GM12878 (cell line): ENCODE measurements around the gene CACNA2D1. TPM values are rescaled to one million over a fixed set of nuclear protein-coding genes. Genes with fewer than 3 reads are reported as not detected.

Experiments
- ATAC-seq: fragments of 200-7000 bp; cut with Tn5 transposase; 3 replicates; pipeline ENCODE4 v1.9.1; 2020; ENCODE audit warnings: mild to moderate bottlenecking, moderate library complexity
- BruUV-seq: library from RNA; stranded (reverse); fragments of 400-500 nt; replicated peaks from 2 replicates; lab custom pipeline; 2021; lab: Mats Ljungman, UMichigan
- CTCF ChIA-PET: fragments of 300-600 bp; sonication (Branson Sonifier 250); formaldehyde crosslinking; extraction: SDS; loops from one replicate; lab custom pipeline; 2021; ENCODE audit warnings: inconsistent platforms; lab: Yijun Ruan, JAX
- POLR2A ChIA-PET: fragments of 350-600 bp; formaldehyde crosslinking; extraction: SDS; loops from one replicate; lab custom pipeline; 2021; ENCODE audit warnings: inconsistent platforms; lab: Charles Lee
- RAD21 ChIA-PET: fragments of 300-600 bp; sonication (Branson Sonifier 250); formaldehyde crosslinking; loops from one replicate; lab custom pipeline; 2023; ENCODE audit warnings: antibody characterized with exemption; ENCODE audit not compliant: unreplicated experiment; lab: Charles Lee
- SMC1A ChIA-PET: fragments of 300-600 bp; sonication (Branson Sonifier 250); formaldehyde crosslinking; loops from one replicate; lab custom pipeline; 2023; ENCODE audit not compliant: unreplicated experiment, uncharacterized antibody; lab: Charles Lee
- DNase-seq: peaks from one replicate; pipeline ENCODE4 v3.0.0-alpha.2; 2011; ENCODE audit warnings: low read depth, low spot score
- FAIRE-seq: peaks from 3 replicates; lab custom pipeline; 2011; peaks lifted over from hg19 to GRCh38; lab: Jason Lieb, UNC
- H2AFZ ChIP-seq: 2 replicates; pipeline ENCODE4 v1.6.0; 2011; ENCODE audit warnings: low read depth, low read length, control low read depth; ENCODE audit not compliant: control insufficient read depth
- H3K27ac ChIP-seq: 2 replicates; pipeline ENCODE4 v1.5.1; 2011; ENCODE audit warnings: control low read depth; ENCODE audit not compliant: control insufficient read depth, insufficient read depth
- H3K27me3 ChIP-seq, 2 experiments: replicated peaks in 1 of 2; 2 replicates each; pipeline versions ENCODE4 v1.6.0 to v1.6.1; 2011; ENCODE audit warnings: low read length in 1 of 2; ENCODE audit not compliant: control insufficient read depth in 2 of 2, insufficient read depth in 2 of 2
- H3K36me3 ChIP-seq, 2 experiments: 2 replicates each; pipeline ENCODE4 v1.5.1; 2011; ENCODE audit warnings: low read length in 1 of 2; ENCODE audit not compliant: control insufficient read depth in 2 of 2, insufficient read depth in 2 of 2
- H3K4me1 ChIP-seq: 2 replicates; pipeline ENCODE4 v1.6.1; 2011; ENCODE audit warnings: mild to moderate bottlenecking, low read length, moderate library complexity, mixed read lengths; ENCODE audit not compliant: control insufficient read depth, insufficient read depth
- H3K4me2 ChIP-seq: 2 replicates; pipeline ENCODE4 v1.6.0; 2011; ENCODE audit warnings: control low read depth; ENCODE audit not compliant: control insufficient read depth, insufficient read depth
- H3K4me3 ChIP-seq: fragments of 200-600 bp; sonication (generic); 2 replicates; pipeline ENCODE4 v1.5.1; 2016
- H3K79me2 ChIP-seq: 2 replicates; pipeline ENCODE4 v1.6.0; 2011; ENCODE audit warnings: low read length; ENCODE audit not compliant: control insufficient read depth, insufficient read depth
- H3K9ac ChIP-seq: 2 replicates; pipeline ENCODE4 v1.8.0; 2011; ENCODE audit warnings: low read length, control low read depth, mixed read lengths; ENCODE audit not compliant: control insufficient read depth, insufficient read depth
- H3K9me3 ChIP-seq: replicated peaks from 3 replicates; pipeline ENCODE4 v1.5.1; 2011; ENCODE audit warnings: mild to moderate bottlenecking, low read length; ENCODE audit not compliant: control insufficient read depth, insufficient read depth
- H4K20me1 ChIP-seq: 2 replicates; pipeline ENCODE4 v1.6.0; 2011; ENCODE audit not compliant: control insufficient read depth, insufficient read depth
- BCL11A ChIP-seq: IDR thresholded peaks from 2 replicates; pipeline ENCODE4 v1.6.1; 2011; ENCODE audit warnings: low read depth, low read length
- EP300 ChIP-seq, 2 experiments: fragments of 150-350 bp in 1 of 2; IDR thresholded peaks; 2 replicates each; pipeline ENCODE4 v1.6.1; 2011 to 2012; ENCODE audit warnings: low read depth in 2 of 2, low read length in 2 of 2, borderline replicate concordance in 1 of 2, improper control_type of control experiment in 1 of 2, inconsistent platforms in 1 of 2; ENCODE audit not compliant: control insufficient read depth in 1 of 2
- ETV6 ChIP-seq, 2 experiments: fragments of 450-650 bp in 1 of 2; IDR thresholded peaks in 1 of 2; conservative IDR thresholded peaks in 1 of 2; 2 replicates each; pipeline ENCODE4 v1.6.1; 2014; ENCODE audit warnings: antibody characterized with exemption in 1 of 2, borderline replicate concordance in 1 of 2, low read depth in 1 of 2, mild to moderate bottlenecking in 1 of 2, moderate library complexity in 1 of 2
- FOXK2 ChIP-seq: fragments of 450-650 bp; IDR thresholded peaks from 2 replicates; pipeline ENCODE4 v1.6.1; 2017; ENCODE audit warnings: mild to moderate bottlenecking, moderate library complexity
- FOXM1 ChIP-seq: IDR thresholded peaks from 2 replicates; pipeline ENCODE4 v1.6.1; 2012; ENCODE audit warnings: low read depth, mild to moderate bottlenecking, inconsistent platforms, low read length, moderate library complexity
- IRF4 ChIP-seq: IDR thresholded peaks from 2 replicates; pipeline ENCODE4 v1.6.1; 2011; ENCODE audit warnings: low read depth, low read length
- POLR2AphosphoS5 ChIP-seq: IDR thresholded peaks from 2 replicates; pipeline ENCODE4 v1.6.1; 2011; ENCODE audit warnings: mild to moderate bottlenecking, low read length, inconsistent platforms
- SIN3A ChIP-seq: IDR thresholded peaks from 2 replicates; pipeline ENCODE4 v1.6.1; 2012; ENCODE audit warnings: low read depth, low read length, improper control_type of control experiment
- SREBF2 ChIP-seq: IDR thresholded peaks from 2 replicates; pipeline ENCODE4 v1.6.1; 2012; ENCODE audit warnings: mild to moderate bottlenecking, low read length
- STAT1 ChIP-seq: fragments of 450-650 bp; conservative IDR thresholded peaks from 2 replicates; pipeline ENCODE4 v1.6.1; 2014; ENCODE audit warnings: antibody characterized with exemption, mild to moderate bottlenecking
- YBX1 ChIP-seq: fragments of 450-650 bp; IDR thresholded peaks from 2 replicates; pipeline ENCODE4 v1.6.1; 2016; ENCODE audit warnings: antibody characterized with exemption
- ZNF622 ChIP-seq: fragments of 450-650 bp; IDR thresholded peaks from 2 replicates; pipeline ENCODE4 v1.6.1; 2017; ENCODE audit warnings: mild to moderate bottlenecking, inconsistent platforms
- WGBS: methylation state at CpG from one replicate; pipeline ENCODE4 v1.1.6; 2016; ENCODE audit warnings: low lambda C conversion rate; ENCODE audit not compliant: insufficient replicate concordance, insufficient coverage; ENCODE audit errors: missing lambda C conversion rate; 5-methylcytosine and 5-hydroxymethylcytosine counted together
- in situ Hi-C: fragments of 300-500 bp; cut with MboI; formaldehyde crosslinking; loops from 9 replicates; pipeline ENCODE4 v1.14.3; 2018; ENCODE audit warnings: mixed read lengths
- intact Hi-C: fragments of 100-400 bp; cut with micrococcal nuclease; formaldehyde crosslinking; loops from one replicate; pipeline ENCODE4 v1.14.2; 2022; ENCODE audit not compliant: unreplicated experiment
- polyA plus RNA-seq, 11 experiments: library from polyadenylated mRNA; depleted of rRNA in 4 of 11; unstranded in 6 of 11; stranded (reverse) in 5 of 11; fragments of >200 nt; fragmentation: Nextera tagmentation in 4 of 11; fragmentation: Illumina TruSeq in 1 of 11; extraction: Ambion mirVana in 4 of 11; extraction: Trizol in 1 of 11; gene quantifications; 1 replicate in 1 of 11; 2 replicates in 10 of 11; pipeline versions ENCODE4 v1.2.1 to v1.2.3, GENCODE V29; 2011 to 2016; ENCODE audit warnings: inconsistent platforms in 2 of 11, missing spikeins in 2 of 11, low read depth in 1 of 11
- total RNA-seq, 4 experiments: library from RNA; depleted of rRNA in 3 of 4; stranded (reverse); fragments of >200 nt in 3 of 4; fragmentation: Illumina TruSeq in 1 of 4; extraction: Trizol in 1 of 4; gene quantifications; 2 replicates each; pipeline versions ENCODE4 v1.2.1 to v1.2.3, GENCODE V29; 2013 to 2021
- TF ChIP-seq, protein P1 (sequence below): fragments of 450-650 bp; IDR thresholded peaks from 2 replicates; pipeline ENCODE4 v1.6.1; 2017; ENCODE audit warnings: borderline replicate concordance
- TF ChIP-seq, protein P2 (sequence below): fragments of 450-650 bp; IDR thresholded peaks from 2 replicates; pipeline ENCODE4 v1.6.1; 2017; ENCODE audit warnings: antibody characterized with exemption, mild to moderate bottlenecking, moderate library complexity
- TF ChIP-seq, protein P3 (sequence below): fragments of 450-650 bp; IDR thresholded peaks from 2 replicates; pipeline ENCODE4 v1.6.1; 2014; ENCODE audit warnings: mild to moderate bottlenecking
- TF ChIP-seq, protein P4 (sequence below): fragments of 450-650 bp; IDR thresholded peaks from 2 replicates; pipeline ENCODE4 v1.6.1; 2017; ENCODE audit warnings: mild to moderate bottlenecking, low read depth, inconsistent platforms; ENCODE audit not compliant: poor library complexity, severe bottlenecking

The CACNA2D1 gene
- total and polyA plus RNA-seq, 10 of the 15 experiments (the other 5 are each of a cell fraction or from before 2014, with no cell fraction given), result 0.14 to 14.8 (median 0.97) TPM

DNA sequence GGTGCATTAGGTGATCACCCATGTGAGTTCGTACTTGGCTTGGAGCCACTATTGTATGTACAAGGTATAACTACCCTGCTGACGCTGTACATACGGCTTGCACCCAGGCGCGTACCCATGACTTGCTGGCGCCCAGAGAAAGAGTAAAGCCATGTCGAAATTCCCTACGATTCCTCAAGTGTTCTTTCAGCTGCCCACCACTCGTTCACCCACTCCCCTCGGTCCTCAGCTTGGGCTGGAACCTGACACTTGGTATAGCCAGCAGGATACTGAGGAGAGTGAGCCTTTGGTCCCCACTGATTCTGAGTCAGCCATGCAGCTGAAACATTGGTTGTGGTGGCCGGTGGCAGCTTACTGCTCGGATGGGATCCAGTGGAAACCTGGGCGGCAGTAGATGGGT is 241.5 kb downstream of the CACNA2D1 start (continued):
- TF ChIP-seq, protein P1, sequence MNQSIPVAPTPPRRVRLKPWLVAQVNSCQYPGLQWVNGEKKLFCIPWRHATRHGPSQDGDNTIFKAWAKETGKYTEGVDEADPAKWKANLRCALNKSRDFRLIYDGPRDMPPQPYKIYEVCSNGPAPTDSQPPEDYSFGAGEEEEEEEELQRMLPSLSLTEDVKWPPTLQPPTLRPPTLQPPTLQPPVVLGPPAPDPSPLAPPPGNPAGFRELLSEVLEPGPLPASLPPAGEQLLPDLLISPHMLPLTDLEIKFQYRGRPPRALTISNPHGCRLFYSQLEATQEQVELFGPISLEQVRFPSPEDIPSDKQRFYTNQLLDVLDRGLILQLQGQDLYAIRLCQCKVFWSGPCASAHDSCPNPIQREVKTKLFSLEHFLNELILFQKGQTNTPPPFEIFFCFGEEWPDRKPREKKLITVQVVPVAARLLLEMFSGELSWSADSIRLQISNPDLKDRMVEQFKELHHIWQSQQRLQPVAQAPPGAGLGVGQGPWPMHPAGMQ, result no peak
- TF ChIP-seq IRF4, result no peak
- no peak for TF ChIP-seq BCL11A
- TF ChIP-seq, all 136 proteins: peak for 0

DNA sequence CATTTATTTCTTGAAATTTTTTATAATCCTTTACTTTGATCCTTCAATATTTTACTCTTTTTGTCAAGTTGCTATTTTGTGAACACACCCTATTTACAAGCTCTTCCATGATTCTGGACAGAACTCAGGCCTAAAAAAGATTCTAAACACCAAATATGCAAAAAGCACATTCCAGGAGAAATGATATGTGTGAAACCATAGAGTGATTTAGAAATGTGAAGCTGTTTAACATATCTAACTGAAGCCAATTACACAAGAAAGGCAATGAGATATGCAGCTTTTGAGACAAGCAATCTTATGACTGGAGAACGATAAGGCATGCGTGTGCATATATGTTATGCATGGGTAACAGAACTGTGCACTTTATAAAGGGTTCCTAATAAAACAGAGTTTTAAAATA is 243.0 kb downstream of the CACNA2D1 start:
- Histone ChIP-seq H4K20me1 (no peaks in the 10 kb centered on the region), H3K36me3 (no peaks in the 10 kb centered on the region), H3K4me3 (no peak overlapping the region), H2AFZ (no peak overlapping the region), H3K9me3 (no peaks in the 10 kb centered on the region), H3K9ac (no peak overlapping the region), H3K4me1 (no peaks in the 10 kb centered on the region), H3K79me2 (no peaks in the 10 kb centered on the region), H3K4me2 (no peak overlapping the region), H3K27me3 (no peaks in the 10 kb centered on the region), H3K27ac (no peak overlapping the region)
- ChIA-PET SMC1A (interaction anchor here (0.6 to 1.5 kb wide), 3 partner anchors 10 to 57 kb away, joined by 3 to 8 read pairs (median 3); no protein-coding TSS in a partner anchor), CTCF (interaction anchor here (1.1 to 1.2 kb wide), 2 partner anchors 13 to 28 kb away, joined by 3 to 4 read pairs; no protein-coding TSS in a partner anchor), POLR2A (interaction anchor here (0.6 kb wide), 1 partner anchor 21 kb away, joined by 3 read pairs; no protein-coding TSS in a partner anchor), RAD21 (no interaction called here)
- FAIRE-seq, result no peak
- 10% methylated on average over 2 of the region's 2 CpGs for whole genome bisulfite sequencing
- ATAC-seq, result no peak
- no TSS peak for BruUV-seq
- DNase-seq, result no peak
- intact Hi-C loops (no loop called here), in situ Hi-C loops (no loop called here)
- TF ChIP-seq FOXK2, result no peak
- no peak for TF ChIP-seq EP300 (IDR thresholded peaks at IDR 0.05; ENCODE audit: borderline replicate concordance in 1 of 2, control insufficient read depth in 1 of 2, low read depth in 2 of 2, low read length in 2 of 2)
- no peak for TF ChIP-seq YBX1
- no peak for TF ChIP-seq POLR2AphosphoS5
- TF ChIP-seq ETV6 (conservative IDR thresholded peaks at IDR 0.05 in 1 of 2, IDR thresholded peaks at IDR 0.05 in 1 of 2; ENCODE audit: borderline replicate concordance in 1 of 2, low read depth in 1 of 2), result no peak
- no peak for TF ChIP-seq SIN3A
- TF ChIP-seq, protein P2, sequence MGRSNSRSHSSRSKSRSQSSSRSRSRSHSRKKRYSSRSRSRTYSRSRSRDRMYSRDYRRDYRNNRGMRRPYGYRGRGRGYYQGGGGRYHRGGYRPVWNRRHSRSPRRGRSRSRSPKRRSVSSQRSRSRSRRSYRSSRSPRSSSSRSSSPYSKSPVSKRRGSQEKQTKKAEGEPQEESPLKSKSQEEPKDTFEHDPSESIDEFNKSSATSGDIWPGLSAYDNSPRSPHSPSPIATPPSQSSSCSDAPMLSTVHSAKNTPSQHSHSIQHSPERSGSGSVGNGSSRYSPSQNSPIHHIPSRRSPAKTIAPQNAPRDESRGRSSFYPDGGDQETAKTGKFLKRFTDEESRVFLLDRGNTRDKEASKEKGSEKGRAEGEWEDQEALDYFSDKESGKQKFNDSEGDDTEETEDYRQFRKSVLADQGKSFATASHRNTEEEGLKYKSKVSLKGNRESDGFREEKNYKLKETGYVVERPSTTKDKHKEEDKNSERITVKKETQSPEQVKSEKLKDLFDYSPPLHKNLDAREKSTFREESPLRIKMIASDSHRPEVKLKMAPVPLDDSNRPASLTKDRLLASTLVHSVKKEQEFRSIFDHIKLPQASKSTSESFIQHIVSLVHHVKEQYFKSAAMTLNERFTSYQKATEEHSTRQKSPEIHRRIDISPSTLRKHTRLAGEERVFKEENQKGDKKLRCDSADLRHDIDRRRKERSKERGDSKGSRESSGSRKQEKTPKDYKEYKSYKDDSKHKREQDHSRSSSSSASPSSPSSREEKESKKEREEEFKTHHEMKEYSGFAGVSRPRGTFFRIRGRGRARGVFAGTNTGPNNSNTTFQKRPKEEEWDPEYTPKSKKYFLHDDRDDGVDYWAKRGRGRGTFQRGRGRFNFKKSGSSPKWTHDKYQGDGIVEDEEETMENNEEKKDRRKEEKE, result no peak
- TF ChIP-seq SREBF2, result no peak
- TF ChIP-seq ZNF622, result no peak
- no peak for TF ChIP-seq FOXM1
- TF ChIP-seq, protein P3, sequence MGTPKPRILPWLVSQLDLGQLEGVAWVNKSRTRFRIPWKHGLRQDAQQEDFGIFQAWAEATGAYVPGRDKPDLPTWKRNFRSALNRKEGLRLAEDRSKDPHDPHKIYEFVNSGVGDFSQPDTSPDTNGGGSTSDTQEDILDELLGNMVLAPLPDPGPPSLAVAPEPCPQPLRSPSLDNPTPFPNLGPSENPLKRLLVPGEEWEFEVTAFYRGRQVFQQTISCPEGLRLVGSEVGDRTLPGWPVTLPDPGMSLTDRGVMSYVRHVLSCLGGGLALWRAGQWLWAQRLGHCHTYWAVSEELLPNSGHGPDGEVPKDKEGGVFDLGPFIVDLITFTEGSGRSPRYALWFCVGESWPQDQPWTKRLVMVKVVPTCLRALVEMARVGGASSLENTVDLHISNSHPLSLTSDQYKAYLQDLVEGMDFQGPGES, result no peak
- TF ChIP-seq, protein P4, sequence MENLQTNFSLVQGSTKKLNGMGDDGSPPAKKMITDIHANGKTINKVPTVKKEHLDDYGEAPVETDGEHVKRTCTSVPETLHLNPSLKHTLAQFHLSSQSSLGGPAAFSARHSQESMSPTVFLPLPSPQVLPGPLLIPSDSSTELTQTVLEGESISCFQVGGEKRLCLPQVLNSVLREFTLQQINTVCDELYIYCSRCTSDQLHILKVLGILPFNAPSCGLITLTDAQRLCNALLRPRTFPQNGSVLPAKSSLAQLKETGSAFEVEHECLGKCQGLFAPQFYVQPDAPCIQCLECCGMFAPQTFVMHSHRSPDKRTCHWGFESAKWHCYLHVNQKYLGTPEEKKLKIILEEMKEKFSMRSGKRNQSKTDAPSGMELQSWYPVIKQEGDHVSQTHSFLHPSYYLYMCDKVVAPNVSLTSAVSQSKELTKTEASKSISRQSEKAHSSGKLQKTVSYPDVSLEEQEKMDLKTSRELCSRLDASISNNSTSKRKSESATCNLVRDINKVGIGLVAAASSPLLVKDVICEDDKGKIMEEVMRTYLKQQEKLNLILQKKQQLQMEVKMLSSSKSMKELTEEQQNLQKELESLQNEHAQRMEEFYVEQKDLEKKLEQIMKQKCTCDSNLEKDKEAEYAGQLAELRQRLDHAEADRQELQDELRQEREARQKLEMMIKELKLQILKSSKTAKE, result no peak
- no peak for TF ChIP-seq BCL11A
- TF ChIP-seq STAT1, result no peak
